Superior temporal gyrus (tissue), 1 donor: ENCODE results near the gene CTNNA3.

Experiments used
- DNase-seq: peaks from one replicate; pipeline ENCODE4 v3.0.0-alpha.2; 2016; ENCODE audit errors: extremely low spot score

CTNNA3 gene

DNA sequence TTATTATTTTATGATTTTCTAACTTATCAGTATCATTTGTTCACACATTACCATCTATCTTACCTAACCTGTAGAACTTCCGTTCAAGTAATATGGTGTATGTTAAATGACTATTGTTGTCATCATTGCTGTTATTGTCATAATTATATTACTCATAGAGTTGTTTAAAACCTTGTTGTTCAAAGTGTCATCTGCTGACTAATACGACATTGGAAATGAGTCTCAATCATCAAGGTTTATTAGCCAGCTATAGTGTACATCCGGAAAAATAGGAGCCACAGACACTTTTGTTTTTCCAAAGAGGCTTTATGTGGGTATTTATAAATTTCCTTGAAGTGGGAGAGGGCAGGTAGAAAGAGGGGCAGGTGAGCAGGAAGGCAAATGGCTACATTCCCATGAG is 1157.1 kb downstream of the CTNNA3 start:
- DNase-seq = no peak

DNA sequence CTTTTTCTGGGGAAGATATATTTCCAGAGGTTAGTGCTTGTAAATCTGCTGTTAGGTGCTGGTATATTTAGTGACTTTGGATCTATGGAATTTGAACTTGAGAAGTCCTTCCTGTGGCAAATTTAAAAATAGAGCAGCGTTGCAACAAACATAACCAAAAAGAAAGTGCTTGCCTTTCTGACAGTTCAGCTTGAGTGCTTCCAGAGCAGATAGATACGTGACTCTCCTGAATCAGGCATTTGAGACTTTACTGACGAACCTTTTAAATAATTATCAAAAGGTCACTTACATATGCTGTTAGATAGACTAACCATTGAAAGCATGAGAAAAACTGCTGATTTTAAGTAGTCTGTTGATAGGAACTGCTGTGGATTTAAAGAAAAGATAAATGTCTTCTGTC is 1157.6 kb downstream of the CTNNA3 start:
- DNase-seq = no peak

GRCh38 chr10:66537186-66537585 is 1158.8 kb downstream of the CTNNA3 start:
- no peak for DNase-seq

DNA sequence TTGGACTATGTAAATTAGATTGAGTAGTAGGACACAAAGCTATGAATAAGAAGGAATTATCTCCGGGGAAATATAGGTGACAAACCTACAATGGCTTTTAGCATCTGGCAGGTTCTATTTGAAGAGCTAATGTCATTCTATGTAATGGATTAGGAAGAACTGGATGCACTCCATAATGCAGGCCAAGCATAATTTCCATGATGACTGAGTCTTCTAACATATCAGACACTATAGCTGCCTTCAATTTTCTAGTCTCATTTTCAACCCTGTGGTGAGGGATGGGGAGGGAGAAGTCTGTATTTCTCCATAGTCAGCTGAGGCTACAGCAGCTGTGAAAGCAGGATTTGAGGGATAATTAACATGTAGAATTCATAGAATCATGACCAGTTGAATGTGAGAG is 1160.6 kb downstream of the CTNNA3 start:
- DNase-seq = no peak

- no peak for DNase-seq
Measured at GRCh38 chr10:66534866-66535265, 1161.1 kb downstream of the CTNNA3 start.

DNA sequence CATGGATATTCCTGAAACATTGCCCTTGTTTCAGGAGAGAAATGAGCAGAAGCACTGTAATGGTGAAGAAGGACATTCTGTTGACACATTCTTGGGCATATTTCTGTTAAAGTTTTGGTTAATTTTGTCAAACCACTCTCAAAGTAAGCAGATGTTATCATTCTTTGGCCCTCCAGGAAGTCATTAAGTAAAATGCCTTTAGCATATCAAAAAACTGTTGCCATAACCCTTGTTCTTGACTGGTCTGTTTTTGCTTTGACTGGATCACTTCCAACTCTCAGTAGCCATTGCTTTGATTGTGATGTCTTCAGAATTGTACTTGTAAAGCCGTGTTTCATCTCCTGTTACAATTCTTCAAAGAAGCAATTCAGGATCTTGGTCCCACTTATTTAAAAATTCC is 1174.5 kb downstream of the CTNNA3 start:
- no peak for DNase-seq

- no peak for DNase-seq
Measured at GRCh38 chr10:66519616-66520015, 1176.4 kb downstream of the CTNNA3 start.

- no peak for DNase-seq
Measured at GRCh38 chr10:66514666-66515065, 1181.3 kb downstream of the CTNNA3 start.

DNA sequence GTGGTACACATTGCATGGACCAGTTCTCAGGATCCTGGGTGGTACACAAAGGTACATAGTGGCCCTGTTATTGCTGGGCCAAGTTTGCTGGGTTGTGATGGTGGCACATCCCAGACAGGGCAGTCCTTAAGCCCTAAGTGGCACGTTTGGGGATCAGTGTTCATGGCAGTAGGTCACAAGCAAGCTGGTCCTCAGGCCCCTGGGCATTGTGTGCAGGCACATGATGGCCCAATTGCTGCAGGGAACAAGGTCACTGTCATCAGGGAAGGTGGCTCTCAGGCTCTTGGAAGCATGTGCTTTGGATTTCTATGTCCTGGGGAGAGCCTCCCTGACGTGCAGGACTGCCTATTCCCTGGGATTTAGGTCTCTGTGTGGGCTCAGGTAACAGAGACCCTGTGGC is 1182.5 kb downstream of the CTNNA3 start:
- no peak for DNase-seq

DNA sequence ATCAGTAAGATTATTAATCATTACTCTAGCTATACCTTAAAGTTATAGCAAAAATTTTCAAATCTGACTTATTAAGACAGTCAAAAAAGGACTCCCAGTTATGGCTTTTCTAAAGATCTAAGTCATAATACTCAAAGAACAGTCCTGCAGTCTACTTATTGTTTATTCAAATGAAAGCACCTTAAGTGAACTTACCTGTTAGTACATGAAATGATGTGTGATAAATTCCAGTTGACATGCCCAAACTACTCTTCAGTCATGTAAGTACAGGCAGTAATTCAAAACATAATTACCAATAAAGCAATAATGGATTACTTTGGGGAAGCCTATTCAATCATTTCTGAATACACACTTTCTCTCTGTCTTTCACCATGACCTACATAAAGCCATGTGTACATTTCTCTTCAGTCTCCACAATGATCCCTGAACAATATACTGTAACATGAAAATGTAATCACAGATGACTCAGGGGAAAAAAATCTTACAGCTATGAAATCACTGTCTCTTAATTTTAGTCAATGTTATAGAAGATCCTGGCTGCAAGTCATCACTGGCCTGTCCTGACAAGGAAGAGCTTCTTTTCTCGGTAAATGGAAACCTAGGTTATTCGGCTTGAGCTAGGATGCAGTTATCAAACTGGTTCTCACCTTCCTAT is 1190.9 kb downstream of the CTNNA3 start:
- DNase-seq = no peak

GRCh38 chr10:66501356-66501755 is 1194.6 kb downstream of the CTNNA3 start:
- DNase-seq = no peak

- DNase-seq = no peak
Measured at GRCh38 chr10:66483966-66484365, 1212.0 kb downstream of the CTNNA3 start.

DNA sequence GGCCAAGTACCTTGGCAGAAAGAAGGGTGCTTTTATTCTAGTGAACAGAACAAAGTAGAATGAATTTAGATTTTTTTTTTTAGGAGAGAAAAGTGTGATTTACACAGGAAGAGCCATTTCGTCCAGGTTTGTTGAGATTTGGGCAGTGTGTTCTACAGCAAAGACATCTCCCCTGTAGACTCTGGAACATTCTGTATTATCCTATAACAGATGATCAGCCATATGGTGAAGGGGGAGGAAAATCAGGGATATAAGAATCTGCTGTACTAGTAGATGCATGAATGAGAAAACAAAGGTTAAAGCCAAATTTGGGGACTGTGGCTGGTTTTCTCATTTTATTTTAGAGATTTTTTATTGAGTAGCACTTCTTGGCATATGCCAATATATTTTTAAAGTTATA is 1223.8 kb downstream of the CTNNA3 start:
- peak; percentile 72 for DNase-seq

- DNase-seq = no peak
Measured at GRCh38 chr10:66467042-66467441, 1229.0 kb downstream of the CTNNA3 start.

DNA sequence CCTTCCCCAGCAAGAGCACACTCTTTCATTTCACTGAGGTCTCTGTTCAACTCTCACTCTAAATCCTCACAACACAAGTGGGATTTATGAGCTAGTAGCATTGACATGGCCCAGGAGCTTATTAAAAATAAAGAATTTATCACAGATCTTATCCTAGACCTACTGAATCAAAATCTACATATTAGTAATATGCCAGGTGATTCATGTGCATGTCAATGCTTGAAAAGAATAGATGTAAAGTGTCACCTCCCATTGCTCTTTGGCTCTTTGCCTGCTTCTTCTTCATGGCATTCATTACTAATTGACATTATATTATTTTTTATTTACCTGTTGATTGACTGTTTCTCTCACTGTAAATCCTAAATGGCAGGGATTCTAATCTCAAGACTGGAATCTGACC is 1229.4 kb downstream of the CTNNA3 start:
- DNase-seq = no peak

DNA sequence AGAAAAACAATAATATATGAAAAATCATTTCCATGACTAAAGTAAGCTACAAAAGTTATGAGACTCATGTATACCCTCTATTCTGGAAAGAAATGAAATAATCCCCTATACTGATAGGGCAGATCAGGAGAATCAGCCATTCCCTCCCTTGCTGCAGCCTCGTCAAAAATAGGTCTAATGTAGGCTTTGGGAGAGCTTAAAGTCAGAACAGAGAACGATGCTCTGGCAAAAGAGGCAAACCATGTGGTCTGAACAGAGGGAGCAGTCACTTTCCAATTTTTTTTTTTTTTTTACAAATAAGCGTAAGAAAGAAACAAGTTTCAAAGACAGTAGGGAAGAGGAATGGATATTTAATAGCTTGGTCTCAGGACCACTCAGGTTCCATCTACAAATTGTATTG is 1232.4 kb downstream of the CTNNA3 start:
- DNase-seq = no peak

DNA sequence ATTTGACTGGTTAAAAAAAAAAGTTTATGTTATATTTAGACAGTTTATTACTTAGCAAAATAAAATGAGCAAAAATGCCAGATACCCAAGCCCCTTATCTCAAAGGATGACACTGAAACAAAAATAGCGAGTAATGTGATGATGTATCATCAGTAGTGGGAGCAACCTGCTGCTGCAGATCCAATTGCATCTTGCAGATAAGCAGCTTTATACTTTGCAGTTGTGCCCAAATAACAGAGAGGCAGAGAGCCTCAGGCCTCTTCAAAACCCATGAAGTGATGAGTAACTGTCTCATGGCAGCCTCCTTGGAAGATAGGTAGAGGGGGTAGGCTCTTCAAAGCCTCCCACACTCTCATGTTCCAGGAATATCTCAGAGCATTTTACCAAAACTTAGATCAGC is 1238.4 kb downstream of the CTNNA3 start:
- peak; percentile 38 for DNase-seq

GRCh38 chr10:66455304-66455703 is 1240.7 kb downstream of the CTNNA3 start:
- no peak for DNase-seq

DNA sequence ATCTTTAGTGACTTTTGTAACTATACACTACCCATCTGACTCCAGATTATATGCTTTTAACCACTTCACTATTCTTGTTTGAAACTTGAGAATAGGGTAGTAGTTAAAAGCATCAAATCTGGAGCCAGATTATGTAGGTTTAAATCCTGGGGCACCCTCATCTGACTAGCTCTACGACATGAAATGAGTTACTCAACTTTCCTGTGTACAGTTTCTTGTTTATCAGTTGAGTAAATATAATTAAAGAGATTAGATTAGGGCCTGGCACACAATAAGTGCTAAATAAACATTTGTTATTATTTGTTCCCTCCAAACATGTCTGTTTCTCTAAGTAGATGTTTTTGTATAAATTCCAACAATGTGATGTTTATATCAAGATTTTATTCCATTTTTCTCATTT is 1255.4 kb downstream of the CTNNA3 start:
- no peak for DNase-seq

- no peak for DNase-seq
Measured at GRCh38 chr10:66414943-66415342, 1281.1 kb downstream of the CTNNA3 start.

DNA sequence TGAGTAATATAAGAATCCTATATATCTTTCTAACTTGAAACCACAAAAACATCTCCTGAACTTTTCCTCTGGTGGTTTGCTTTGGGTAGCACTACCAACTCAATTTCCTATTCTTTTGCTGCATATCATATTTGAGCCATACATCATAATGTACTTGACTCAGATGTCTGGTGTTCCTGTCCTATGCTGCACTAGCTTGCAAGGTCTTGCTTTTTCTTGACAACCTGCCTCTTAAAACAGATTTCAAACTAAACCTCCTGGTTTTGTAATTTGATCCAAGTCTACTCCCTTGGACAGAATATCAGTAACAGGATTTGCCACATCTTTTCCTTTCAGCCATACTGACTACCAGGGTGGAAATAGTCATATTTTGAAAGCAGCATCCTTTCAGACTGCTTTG is 1290.4 kb downstream of the CTNNA3 start:
- DNase-seq = no peak

- no peak for DNase-seq
Measured at GRCh38 chr10:66398669-66399068, 1297.3 kb downstream of the CTNNA3 start.

DNA sequence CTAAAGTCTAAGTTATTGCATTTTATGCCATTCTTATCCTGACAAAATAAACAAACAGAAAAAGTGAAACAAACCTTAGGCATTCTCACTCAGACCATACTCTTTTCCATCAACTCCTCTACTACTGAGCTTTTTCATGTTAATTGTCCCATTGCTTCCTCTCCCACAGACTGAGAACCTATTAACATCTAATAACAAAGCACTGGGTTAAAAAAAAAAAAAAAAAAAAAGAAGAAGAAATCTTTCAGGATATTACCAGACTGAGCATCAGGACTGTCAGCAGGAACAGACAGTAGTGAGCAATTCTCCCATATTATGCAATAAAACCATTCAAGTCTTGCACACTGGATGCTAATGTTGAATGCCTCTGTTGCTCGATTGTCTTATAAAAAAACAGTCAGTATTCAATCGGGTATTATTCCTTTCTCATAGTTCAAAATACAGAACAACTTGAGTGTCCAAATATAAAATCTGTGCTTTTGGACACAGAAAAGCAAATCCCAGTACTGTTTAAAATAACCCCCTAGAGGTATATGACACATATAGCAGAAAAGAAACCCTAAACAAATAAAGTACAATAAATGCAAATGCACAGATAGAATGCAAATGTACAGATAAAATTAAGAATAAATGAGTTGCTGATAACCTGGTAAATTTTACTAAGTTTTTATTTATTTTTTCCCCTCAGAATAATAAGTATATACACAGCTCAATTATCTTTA is 1301.5 kb downstream of the CTNNA3 start:
- DNase-seq = no peak

DNA sequence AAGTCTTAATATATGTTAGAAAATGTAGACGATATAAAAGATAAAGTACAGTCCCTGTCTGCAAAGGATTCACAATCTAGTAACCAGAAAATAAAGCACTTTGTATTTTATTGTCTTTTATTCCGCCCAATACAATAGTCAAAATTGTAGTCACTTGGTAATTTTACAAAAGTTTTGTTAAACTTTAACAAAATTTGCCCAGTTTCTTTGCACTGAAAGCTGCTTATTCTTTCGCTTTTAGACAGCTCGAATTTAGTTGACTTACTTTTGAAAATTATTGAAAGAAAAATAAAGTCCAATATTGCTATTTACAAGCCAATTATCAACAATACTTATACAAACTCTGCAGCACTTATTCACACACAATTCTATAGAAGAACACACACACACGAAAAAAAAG is 1305.1 kb downstream of the CTNNA3 start:
- DNase-seq = no peak
